Measurements from ENCODE around the gene NPAS2.

Gene NPAS2

DNA sequence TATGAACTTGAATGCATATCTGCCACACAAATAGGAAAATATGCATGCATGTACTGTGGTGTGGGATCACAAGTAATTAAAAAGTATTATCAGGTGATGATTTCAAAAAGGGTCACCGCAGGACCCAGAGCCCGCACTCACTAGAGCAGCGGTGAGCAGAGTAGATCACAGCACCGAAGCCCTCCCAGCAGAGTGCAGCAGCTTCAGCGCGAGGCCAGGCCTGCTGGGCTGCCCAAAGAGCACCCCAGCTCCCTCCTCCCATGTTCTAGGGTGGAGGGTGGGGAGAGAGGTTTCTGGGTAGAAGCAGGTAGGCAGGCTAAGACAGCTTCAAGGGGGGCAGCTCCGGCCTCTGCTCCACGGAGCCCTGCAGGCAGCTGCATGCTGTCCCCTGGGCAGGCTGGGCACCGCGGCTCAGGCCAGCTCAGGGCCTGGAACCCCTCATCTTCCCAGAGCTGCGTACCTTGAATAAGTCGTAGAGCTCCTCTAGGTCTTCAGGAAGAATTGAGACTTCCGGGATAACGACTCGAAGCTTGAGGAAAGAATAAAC is 207.1 kb downstream of the NPAS2 start:
- DNase-seq = no peak

GRCh38 chr2:101027852-101028251 is 207.9 kb downstream of the NPAS2 start:
- DNase-seq = no peak

DNA sequence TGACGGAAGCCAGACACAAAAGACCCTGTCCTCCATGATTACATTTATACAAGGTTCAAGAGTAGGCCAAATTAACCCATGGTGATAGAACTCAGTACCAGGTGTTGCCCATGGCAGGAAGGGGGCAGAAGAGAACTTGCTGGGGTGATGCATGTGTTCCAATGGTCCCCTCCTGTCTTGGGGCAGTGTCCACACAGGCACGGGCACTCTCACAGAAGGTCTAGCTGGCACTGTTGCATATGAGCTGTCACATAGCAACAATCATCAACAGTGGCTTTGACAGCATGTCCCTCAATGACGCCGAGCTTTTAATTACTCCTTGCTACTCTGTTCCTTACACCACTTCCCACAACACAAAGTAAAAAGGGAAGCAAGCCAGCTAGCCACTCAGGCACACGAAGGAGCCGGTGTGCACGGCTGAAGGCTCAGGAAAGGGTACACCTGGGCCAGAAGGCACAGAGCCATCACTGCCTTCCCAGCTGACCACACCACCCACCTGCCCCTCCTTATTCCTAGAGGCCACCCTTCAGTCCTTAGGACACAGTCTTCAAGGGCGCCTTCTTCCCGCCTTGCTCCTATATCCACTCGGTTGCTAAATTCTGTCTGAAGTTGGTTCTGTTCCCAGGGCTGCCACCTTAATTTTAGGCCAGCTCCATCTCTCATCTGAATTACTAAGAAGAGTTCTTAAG is 211.1 kb downstream of the NPAS2 start:
- no peak for DNase-seq

DNA sequence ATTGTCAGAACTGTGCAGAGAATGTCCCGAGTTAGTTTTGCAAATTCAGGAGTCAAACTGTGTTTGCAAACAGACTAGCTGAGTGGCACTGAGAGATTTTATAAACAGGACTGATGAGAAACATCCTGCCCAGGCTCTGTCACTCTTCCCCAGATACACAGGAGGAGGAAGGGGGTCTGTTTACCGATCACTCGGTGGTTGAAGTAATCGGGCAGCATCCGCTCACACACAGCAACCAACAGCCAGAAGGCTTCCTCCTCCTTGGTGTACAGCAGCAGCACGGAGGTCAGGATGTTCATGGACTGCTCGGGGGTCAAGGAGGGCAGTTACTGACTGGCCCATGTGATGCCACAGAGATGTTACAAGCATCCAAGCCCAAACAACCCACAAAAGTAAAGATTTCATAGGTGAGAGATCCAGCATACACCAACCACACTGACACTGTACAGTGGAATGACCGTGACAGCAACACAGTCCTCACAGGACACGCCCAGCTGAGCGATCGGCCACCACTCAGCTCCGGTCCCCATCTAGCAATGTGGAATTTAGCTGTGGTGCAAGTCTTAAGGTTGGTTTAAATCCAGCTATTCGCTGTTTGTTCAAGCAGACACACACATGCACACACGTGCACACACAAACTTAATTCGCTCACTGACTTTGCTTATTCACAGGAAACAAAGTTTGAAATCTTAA is 212.3 kb downstream of the NPAS2 start:
- no peak for DNase-seq

DNA sequence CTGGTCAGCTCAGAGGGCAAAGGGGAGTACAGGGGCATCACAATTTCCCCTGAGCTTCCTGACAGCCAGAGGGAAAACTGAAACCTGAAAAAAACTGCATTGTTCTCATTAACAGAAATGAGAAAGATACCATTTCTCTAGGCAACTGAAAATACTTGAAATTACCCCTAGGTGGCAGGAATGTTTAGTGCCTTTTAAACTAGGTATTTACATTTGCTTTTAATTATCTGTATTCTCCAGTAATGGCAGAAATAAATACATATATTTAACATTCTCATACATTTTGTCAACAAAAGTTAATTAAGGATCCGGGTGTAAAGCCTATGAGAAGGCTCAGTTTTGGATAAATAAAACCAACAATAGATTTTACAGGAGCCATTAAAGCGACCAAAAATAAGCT is 216.6 kb downstream of the NPAS2 start:
- DNase-seq = no peak

DNA sequence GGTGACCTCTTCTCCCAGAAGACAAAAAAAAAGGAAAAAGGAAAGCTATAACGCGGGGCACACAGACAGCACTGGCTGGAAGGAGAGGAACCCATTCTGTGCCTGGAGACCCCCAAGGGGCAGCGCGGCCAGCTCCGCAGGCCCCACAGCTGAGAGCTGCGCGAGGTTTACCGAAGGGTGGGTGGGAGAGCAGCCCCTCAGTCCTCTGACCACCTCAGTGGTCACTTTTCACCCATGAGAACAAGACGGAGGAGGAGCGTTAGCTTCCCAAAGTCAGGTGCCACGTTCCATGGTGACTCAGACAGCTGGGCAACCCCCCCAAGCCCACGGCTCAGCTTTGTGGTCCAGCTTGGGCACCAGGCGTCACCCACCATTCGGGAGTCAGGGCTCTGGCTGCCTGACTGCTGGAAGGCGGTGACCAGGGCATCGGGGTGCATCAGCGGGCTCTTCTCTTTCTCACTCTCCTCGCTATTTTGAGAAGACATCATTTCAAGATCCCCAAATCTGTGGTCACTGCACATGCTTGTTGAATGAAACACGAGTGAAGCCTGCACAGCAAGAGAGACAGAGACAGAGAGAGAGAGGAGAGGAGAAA is 217.3 kb downstream of the NPAS2 start:
- DNase-seq = no peak

GRCh38 chr2:101038455-101039255 is 218.7 kb downstream of the NPAS2 start:
- no peak for DNase-seq

GRCh38 chr2:101040072-101040471 is 220.1 kb downstream of the NPAS2 start:
- DNase-seq = no peak

- DNase-seq = no peak
These were observed 220.8 kb downstream of the NPAS2 start for GRCh38 chr2:101040761-101041160.

- no peak for DNase-seq
These were observed 221.5 kb downstream of the NPAS2 start for GRCh38 chr2:101041413-101041812.

DNA sequence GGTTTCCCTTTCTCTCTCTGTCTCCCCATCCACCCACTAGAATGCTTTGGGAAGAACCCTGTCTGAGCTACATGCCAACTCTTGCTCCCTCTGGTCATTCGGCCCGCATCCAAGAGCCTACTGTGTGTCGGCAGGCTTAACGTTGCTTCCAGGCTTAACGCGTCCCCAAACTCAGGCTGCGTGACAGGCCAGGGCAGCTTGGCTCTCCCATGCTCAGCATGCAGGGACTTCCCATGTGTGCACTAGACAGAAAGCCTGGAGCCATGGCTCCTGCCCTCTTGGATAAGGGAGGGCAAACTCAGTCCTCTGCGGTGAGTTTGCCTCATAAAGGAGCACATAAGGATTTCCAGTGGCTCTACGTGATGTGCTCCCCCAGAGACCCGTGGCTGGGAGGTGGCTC is 225.4 kb downstream of the NPAS2 start:
- DNase-seq = no peak

Measured in NCI-H1092 (cell line).